ENCODE results near the gene VSTM2L. TPM values are rescaled to one million over a fixed set of nuclear protein-coding genes. Genes with fewer than 3 reads are reported as not detected.

Gene VSTM2L
- total RNA-seq, 4 donors from 2014 or later, result 0.78 to 1.4 TPM; not detected in 2

DNA sequence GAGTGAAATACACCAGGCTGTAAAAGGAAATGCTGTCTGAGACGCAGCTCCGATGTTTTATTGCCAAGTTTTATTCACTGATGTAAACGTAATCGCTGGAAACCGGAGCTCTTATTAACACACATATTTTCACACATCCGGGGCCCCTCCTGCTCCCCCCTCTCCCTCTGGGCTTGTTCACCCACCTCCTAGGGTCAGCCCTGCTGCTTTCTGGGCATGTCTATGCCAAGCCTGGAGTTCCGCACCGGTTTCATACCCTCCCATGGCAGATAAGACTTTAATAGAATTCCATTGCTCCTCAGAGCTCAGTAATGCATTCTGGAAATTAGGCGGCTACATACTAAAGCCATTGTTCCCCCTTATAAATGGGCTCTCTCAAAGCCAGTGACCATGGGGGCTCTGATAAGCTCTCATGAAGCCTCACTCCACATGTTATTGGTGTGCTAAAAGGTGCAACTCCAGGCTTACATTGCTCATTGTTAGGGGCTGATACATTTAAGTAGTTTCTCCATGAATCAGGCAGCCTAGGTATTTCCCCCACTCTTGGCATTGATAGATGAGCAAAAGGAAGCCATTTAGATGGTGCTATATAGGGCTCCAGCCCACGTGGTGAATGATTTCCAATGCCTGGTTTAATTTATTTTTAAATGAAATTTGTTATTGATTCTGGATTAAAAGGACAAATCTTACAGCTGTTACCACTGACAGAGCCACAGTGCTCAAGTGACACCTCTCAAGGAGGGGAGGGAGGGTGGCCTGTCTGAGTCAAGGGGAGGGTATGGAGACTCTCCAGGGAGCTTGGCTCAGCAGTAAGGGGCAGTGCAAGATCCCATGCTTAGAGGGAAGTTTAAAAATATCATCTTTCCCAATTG lies 4.5 kb upstream of the VSTM2L start:
- 45% methylated on average over 10 of the region's 10 CpGs for WGBS
- peaks cover 30% of the 10 kb centered on the region for H3K27me3 ChIP-seq
- H3K9me3 ChIP-seq, result no peaks in the 10 kb centered on the region

DNA sequence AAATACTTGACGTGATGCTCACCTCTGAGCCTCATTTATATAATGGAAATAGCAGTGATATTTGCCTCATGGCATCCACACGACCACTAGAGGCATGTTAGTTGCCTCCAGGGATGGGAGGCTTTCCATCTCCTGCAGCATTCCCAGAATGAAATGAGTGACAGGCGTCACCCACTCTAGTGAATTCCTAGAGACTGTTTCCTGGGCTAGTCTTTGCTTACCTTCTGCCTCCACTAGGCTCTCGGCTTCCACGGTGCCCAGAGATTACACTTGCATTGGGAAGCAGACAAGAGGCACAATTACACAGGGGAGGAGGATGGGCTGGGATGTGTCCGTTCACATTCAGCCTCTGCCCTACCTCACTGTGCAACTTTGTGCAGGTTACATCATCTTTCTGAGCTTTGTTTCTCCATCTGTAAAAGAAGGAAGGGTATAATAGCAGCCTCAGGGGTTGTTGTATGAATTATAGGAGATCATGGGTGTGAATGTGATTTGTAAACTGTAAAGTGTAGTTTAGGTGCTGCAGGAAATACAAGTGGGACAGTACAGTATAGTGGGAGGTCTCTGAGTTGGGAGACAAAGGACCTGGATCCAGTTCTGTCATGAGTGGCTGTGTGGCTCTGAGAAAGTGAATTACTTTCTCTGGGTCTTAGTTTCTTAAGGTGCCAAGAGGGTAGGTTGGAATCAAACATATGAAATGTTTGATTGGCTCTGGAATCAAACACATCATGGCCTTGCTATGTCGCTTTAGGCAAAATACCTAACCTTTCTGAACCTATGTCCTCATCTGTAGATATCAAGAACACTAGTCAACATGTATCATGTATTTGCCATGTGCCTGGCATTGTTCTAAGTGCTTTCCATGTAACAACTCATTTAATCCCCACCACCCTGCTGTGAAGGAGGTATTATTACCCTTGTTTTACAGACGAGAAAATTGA lies 3.6 kb upstream of the VSTM2L start:
- WGBS, result 49% methylated on average over 8 of the region's 8 CpGs
- Histone ChIP-seq H3K36me3 (no peaks in the 10 kb centered on the region), H3K4me3 (no peak overlapping the region), H3K27me3 (peaks cover 39% of the 10 kb centered on the region), H3K27ac (no peak overlapping the region), H3K4me1 (peaks cover 13% of the 10 kb centered on the region), H3K9me3 (no peaks in the 10 kb centered on the region)
- TF ChIP-seq, protein P1, sequence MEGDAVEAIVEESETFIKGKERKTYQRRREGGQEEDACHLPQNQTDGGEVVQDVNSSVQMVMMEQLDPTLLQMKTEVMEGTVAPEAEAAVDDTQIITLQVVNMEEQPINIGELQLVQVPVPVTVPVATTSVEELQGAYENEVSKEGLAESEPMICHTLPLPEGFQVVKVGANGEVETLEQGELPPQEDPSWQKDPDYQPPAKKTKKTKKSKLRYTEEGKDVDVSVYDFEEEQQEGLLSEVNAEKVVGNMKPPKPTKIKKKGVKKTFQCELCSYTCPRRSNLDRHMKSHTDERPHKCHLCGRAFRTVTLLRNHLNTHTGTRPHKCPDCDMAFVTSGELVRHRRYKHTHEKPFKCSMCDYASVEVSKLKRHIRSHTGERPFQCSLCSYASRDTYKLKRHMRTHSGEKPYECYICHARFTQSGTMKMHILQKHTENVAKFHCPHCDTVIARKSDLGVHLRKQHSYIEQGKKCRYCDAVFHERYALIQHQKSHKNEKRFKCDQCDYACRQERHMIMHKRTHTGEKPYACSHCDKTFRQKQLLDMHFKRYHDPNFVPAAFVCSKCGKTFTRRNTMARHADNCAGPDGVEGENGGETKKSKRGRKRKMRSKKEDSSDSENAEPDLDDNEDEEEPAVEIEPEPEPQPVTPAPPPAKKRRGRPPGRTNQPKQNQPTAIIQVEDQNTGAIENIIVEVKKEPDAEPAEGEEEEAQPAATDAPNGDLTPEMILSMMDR (IDR thresholded peaks at IDR 0.05), result no peak
- TF ChIP-seq EP300 (IDR thresholded peaks at IDR 0.05) (no peak), POLR2A (IDR thresholded peaks at IDR 0.05) (no peak), POLR2AphosphoS5 (IDR thresholded peaks at IDR 0.05) (no peak)
- no peak for DNase-seq (ENCODE audit: low spot score in 2 of 2)

More for the DNA sequence above, 4.5 kb upstream of the VSTM2L start:
- H3K4me1 ChIP-seq, result peaks cover 13% of the 10 kb centered on the region
- no peak overlapping the region for H3K4me3 ChIP-seq
- H3K27ac ChIP-seq, result no peak overlapping the region
- DNase-seq (ENCODE audit: low spot score in 2 of 2), result no peak
- no peaks in the 10 kb centered on the region for H3K36me3 ChIP-seq
- TF ChIP-seq POLR2A (IDR thresholded peaks at IDR 0.05) (no peak), POLR2AphosphoS5 (IDR thresholded peaks at IDR 0.05) (no peak)

DNA sequence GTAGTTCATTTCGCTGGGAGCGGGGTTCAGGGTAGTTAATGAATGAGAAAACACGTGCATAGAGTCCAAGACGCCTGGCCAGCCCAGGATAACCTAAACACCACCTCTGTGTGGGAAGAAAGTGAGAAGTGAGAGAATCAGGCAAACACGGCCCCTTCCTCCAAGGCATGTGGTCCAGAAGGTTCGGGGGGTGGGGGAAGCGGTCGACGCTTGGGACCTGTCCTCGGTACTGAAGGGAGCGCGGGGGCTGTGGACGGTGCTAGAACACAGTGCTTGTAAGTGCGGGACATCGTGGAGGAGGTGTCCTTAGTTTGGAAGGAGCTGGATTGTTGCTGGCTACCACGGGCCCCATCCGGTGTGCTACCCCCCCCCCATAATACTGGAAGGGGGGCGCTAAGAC lies 1.7 kb upstream of the VSTM2L start:
- Histone ChIP-seq H3K4me1 (peaks cover 13% of the 10 kb centered on the region), H3K4me3 (no peak overlapping the region), H3K27ac (no peak overlapping the region), H3K27me3 (peaks cover 58% of the 10 kb centered on the region), H3K9me3 (no peaks in the 10 kb centered on the region), H3K36me3 (no peaks in the 10 kb centered on the region)
- TF ChIP-seq POLR2A (IDR thresholded peaks at IDR 0.05), result no peak
- no peak for TF ChIP-seq EP300 (IDR thresholded peaks at IDR 0.05)
- TF ChIP-seq, protein P1 (IDR thresholded peaks at IDR 0.05), result no peak
- no peak for TF ChIP-seq POLR2AphosphoS5 (IDR thresholded peaks at IDR 0.05)
- no peak for DNase-seq (ENCODE audit: low spot score in 2 of 2)
- WGBS, result 49% methylated on average over 18 of the region's 18 CpGs

DNA sequence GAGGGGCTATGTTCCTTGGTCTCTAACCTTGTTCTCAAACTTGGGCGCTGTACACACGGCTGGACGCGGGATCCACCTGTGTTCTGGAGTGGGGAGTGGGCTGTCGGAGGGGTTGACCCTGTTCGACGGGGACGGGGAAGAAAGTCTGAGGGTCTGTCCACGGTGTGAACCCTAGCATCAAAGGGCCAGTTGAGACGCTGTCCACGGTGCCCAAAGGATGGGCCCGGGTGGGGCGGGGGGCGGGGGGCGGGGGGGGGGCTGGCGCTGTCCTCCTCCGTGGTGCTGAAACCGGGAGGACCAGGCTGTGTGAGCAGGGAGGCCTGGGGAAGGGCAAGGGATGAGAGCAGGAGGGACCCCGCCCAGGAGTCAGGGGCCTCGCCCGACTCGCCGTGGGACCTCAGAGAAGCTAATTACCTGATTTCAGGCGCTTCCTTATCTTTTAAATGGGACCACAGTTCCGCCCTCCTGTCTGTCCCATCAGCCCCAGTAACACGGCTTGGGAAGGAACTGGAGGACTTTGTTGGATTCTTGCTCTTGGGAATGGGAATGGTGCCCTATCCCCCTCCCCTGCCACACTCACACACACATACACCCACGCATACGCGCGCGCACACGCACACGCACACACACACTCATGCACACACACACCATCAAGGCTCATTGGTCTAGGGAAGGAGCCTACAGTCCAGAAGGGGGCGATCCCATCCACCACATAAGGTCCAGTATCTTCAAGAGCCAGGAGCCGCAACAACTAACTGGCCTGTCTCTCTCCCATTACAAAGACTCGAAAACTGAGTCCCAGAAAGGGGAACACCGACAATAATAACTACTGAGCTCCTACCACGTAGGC lies 1.0 kb upstream of the VSTM2L start:
- WGBS, result 22% methylated on average over 24 of the region's 38 CpGs
- Histone ChIP-seq H3K4me3 (peak overlapping the region; percentile 51), H3K36me3 (no peaks in the 10 kb centered on the region), H3K27me3 (peaks cover 63% of the 10 kb centered on the region), H3K27ac (no peak overlapping the region), H3K4me1 (peaks cover 13% of the 10 kb centered on the region), H3K9me3 (no peaks in the 10 kb centered on the region)
- TF ChIP-seq POLR2AphosphoS5 (IDR thresholded peaks at IDR 0.05), result no peak
- TF ChIP-seq, protein P1 (IDR thresholded peaks at IDR 0.05), result no peak
- no peak for DNase-seq (ENCODE audit: low spot score in 2 of 2)

DNA sequence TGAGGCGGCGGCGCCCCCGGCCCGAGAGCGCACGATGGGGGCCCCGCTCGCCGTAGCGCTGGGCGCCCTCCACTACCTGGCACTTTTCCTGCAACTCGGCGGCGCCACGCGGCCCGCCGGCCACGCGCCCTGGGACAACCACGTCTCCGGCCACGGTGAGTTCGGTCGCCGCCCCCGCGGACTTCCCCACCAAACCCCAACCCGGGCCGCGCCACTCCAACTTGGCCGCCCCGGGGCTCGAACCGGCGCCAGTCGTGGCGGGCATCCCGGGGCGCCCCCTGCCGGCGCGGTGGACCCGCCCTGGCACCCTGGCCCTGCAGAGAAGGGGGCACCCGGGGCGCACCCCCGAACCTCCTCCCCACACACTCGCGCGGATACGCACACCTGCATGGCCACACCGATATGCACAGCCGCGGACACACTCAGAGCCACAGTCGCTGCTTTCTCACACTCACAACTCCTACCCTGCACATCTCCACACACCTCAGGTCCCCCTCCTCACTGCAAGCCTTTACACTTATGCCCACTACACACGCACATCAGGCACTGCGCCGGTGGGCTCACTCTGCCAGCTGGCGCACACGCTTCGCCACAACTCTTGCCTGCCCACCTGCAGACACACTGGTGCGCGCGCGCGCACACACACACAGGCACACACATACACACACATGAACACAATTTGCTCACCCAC lies 535 bp downstream of the VSTM2L start:
- H3K27ac ChIP-seq, result no peak overlapping the region
- 57% methylated on average over 19 of the region's 67 CpGs for WGBS

More for the DNA sequence above, 535 bp downstream of the VSTM2L start:
- H3K4me1 ChIP-seq, result peaks cover 13% of the 10 kb centered on the region
- peaks cover 68% of the 10 kb centered on the region for H3K27me3 ChIP-seq
- H3K36me3 ChIP-seq, result no peaks in the 10 kb centered on the region
- TF ChIP-seq POLR2A (IDR thresholded peaks at IDR 0.05) (no peak), EP300 (IDR thresholded peaks at IDR 0.05) (no peak), POLR2AphosphoS5 (IDR thresholded peaks at IDR 0.05) (no peak)
- TF ChIP-seq, protein P1 (IDR thresholded peaks at IDR 0.05), result peak; percentile 2 to 16
- DNase-seq (ENCODE audit: low spot score in 2 of 2), result no peak
- H3K9me3 ChIP-seq, result no peaks in the 10 kb centered on the region
- H3K4me3 ChIP-seq, result peak overlapping the region; percentile 51

All from suprapubic skin (tissue), 4 donors.